Liver (tissue), 3 donors: ENCODE data around the gene CCDC102A.

Source experiments
- EGR1 ChIP-seq, 2 donors: IDR thresholded peaks; 2 replicates each; pipeline ENCODE4 v1.6.1; 2016 to 2018; ENCODE audit warnings: antibody characterized with exemption in 2 of 2, low read depth in 2 of 2
- FOXA1 ChIP-seq: IDR thresholded peaks from 2 replicates; pipeline ENCODE4 v1.6.1; 2016; ENCODE audit warnings: antibody characterized with exemption
- GABPA ChIP-seq, 2 donors: IDR thresholded peaks in 1 of 2; conservative IDR thresholded peaks in 1 of 2; 2 replicates each; pipeline ENCODE4 v1.6.1; 2016; ENCODE audit warnings: antibody characterized with exemption in 2 of 2, mild to moderate bottlenecking in 1 of 2, moderate library complexity in 1 of 2
- HNF4G ChIP-seq: IDR thresholded peaks from 2 replicates; pipeline ENCODE4 v1.6.1; 2016; ENCODE audit warnings: antibody characterized with exemption
- JUND ChIP-seq, 2 donors: IDR thresholded peaks; 2 replicates each; pipeline ENCODE4 v1.6.1; 2016; ENCODE audit warnings: antibody characterized with exemption in 2 of 2
- NR2F2 ChIP-seq: IDR thresholded peaks from 2 replicates; pipeline ENCODE4 v1.6.1; 2016; ENCODE audit warnings: antibody characterized with exemption
- RAD21 ChIP-seq, 2 donors: IDR thresholded peaks; 2 replicates each; pipeline ENCODE4 v1.6.1; 2016; ENCODE audit warnings: antibody characterized with exemption in 2 of 2, mild to moderate bottlenecking in 2 of 2
- SP1 ChIP-seq: IDR thresholded peaks from 2 replicates; pipeline ENCODE4 v1.6.1; 2018; ENCODE audit warnings: antibody characterized with exemption, mild to moderate bottlenecking
- TAF1 ChIP-seq: conservative IDR thresholded peaks from 2 replicates; pipeline ENCODE4 v1.6.1; 2016; ENCODE audit warnings: antibody characterized with exemption, mild to moderate bottlenecking
- YY1 ChIP-seq: IDR thresholded peaks from 2 replicates; pipeline ENCODE4 v1.6.1; 2016; ENCODE audit warnings: antibody characterized with exemption, mild to moderate bottlenecking
- TF ChIP-seq, protein P1 (sequence below): fragments of 150-350 bp; IDR thresholded peaks from 2 replicates; pipeline ENCODE4 v1.5.1; 2017; ENCODE audit warnings: improper control_type of control experiment, low read depth, low read length; ENCODE audit not compliant: missing input control
- TF ChIP-seq, protein P2 (sequence below): IDR thresholded peaks from 2 replicates; pipeline ENCODE4 v1.6.1; 2016; ENCODE audit warnings: antibody characterized with exemption
- TF ChIP-seq, protein P3 (sequence below): IDR thresholded peaks from 2 replicates; pipeline ENCODE4 v1.6.1; 2016; ENCODE audit warnings: antibody characterized with exemption, mild to moderate bottlenecking
- TF ChIP-seq, protein P4 (sequence below): IDR thresholded peaks from 2 replicates; pipeline ENCODE4 v1.6.1; 2016; ENCODE audit warnings: antibody characterized with exemption
- donor health status: healthy.
- donor health status: healthy.

DNA sequence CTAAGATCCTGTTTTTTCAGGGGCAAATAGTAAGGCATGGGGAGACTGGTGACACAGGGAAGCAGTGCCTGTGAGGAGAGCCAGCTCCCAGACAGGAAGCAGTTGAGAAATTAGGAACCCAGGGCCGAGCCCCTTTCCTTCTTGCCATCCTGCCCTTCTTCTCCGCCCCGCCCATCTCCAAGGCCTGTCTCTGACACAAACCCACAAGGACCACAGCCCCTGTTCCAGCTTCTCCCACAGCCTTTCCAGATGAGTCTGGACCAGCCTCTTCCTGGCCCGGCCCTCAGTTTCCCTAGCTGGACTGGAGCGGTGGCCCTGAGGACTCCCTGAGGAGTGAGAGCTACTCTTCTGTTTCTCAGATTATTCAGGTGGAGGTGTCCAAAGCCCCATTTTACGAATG is 9.9 kb downstream of the CCDC102A start:
- TF ChIP-seq JUND (IDR thresholded peaks at IDR 0.05) (no peak), SP1 (no peak), YY1 (no peak), HNF4G (no peak), TAF1 (no peak), FOXA1 (no peak), GABPA (IDR thresholded peaks at IDR 0.05 in 1 of 2, conservative IDR thresholded peaks at IDR 0.05 in 1 of 2) (no peak), RAD21 (IDR thresholded peaks at IDR 0.05) (no peak), NR2F2 (no peak), EGR1 (IDR thresholded peaks at IDR 0.05; ENCODE audit: low read depth in 2 of 2) (no peak)
- TF ChIP-seq, protein P1, sequence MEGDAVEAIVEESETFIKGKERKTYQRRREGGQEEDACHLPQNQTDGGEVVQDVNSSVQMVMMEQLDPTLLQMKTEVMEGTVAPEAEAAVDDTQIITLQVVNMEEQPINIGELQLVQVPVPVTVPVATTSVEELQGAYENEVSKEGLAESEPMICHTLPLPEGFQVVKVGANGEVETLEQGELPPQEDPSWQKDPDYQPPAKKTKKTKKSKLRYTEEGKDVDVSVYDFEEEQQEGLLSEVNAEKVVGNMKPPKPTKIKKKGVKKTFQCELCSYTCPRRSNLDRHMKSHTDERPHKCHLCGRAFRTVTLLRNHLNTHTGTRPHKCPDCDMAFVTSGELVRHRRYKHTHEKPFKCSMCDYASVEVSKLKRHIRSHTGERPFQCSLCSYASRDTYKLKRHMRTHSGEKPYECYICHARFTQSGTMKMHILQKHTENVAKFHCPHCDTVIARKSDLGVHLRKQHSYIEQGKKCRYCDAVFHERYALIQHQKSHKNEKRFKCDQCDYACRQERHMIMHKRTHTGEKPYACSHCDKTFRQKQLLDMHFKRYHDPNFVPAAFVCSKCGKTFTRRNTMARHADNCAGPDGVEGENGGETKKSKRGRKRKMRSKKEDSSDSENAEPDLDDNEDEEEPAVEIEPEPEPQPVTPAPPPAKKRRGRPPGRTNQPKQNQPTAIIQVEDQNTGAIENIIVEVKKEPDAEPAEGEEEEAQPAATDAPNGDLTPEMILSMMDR, result no peak
- TF ChIP-seq, protein P2, sequence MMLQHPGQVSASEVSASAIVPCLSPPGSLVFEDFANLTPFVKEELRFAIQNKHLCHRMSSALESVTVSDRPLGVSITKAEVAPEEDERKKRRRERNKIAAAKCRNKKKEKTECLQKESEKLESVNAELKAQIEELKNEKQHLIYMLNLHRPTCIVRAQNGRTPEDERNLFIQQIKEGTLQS, result no peak
- TF ChIP-seq, protein P3, sequence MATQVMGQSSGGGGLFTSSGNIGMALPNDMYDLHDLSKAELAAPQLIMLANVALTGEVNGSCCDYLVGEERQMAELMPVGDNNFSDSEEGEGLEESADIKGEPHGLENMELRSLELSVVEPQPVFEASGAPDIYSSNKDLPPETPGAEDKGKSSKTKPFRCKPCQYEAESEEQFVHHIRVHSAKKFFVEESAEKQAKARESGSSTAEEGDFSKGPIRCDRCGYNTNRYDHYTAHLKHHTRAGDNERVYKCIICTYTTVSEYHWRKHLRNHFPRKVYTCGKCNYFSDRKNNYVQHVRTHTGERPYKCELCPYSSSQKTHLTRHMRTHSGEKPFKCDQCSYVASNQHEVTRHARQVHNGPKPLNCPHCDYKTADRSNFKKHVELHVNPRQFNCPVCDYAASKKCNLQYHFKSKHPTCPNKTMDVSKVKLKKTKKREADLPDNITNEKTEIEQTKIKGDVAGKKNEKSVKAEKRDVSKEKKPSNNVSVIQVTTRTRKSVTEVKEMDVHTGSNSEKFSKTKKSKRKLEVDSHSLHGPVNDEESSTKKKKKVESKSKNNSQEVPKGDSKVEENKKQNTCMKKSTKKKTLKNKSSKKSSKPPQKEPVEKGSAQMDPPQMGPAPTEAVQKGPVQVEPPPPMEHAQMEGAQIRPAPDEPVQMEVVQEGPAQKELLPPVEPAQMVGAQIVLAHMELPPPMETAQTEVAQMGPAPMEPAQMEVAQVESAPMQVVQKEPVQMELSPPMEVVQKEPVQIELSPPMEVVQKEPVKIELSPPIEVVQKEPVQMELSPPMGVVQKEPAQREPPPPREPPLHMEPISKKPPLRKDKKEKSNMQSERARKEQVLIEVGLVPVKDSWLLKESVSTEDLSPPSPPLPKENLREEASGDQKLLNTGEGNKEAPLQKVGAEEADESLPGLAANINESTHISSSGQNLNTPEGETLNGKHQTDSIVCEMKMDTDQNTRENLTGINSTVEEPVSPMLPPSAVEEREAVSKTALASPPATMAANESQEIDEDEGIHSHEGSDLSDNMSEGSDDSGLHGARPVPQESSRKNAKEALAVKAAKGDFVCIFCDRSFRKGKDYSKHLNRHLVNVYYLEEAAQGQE, result no peak
- TF ChIP-seq, protein P4, sequence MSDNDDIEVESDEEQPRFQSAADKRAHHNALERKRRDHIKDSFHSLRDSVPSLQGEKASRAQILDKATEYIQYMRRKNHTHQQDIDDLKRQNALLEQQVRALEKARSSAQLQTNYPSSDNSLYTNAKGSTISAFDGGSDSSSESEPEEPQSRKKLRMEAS, result no peak
